NK-92 treated with Interleukin-12 subunit alpha and Interleukin-12 subunit beta, amount 100 ng/mL, for 24 hours (cell line): ENCODE data around the gene MRPL23.

Experiments used
- DNase-seq: peaks from one replicate; lab custom pipeline; 2025; lab: John Stamatoyannopoulos, UW

The MRPL23 gene

DNA sequence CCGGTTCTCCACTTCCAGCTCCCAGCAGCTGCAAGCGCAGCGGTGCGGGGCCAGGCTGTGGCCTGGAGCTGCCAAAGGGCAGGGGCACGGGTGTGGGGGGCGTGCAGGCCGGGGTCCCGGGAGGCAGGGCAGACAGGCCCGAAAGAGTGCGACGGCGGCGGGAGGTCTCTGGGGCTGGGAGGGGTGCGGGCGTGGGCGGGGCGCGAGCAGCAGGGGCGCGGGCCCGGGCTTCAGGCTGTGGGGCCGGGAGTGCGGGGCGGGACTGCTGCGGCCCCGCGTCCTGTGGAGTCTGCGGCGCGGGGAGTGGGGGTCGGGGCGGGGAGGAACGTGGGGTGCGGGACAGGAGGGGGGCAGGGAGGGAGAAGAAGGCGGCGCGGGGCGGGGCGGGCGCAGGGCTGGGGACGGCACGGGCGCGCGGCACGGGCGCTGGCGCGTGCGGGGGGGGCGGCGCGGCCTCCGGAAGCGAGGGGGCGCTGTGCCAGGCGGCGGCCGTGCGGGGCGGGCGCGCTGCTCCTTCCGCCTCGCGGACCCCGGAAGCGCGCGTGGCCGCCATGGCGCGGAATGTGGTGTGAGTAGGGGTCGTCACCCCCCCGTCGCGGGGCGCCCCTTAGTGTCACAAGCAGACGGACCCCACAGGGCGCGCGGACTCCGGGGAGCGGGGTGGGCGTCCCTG, at the start of gene MRPL23:
TSS of gene MRPL23 (plus strand) at position 521 of the 673 bp plus-strand sequence. CDS start at position 552, 31 bp downstream.
- DNase-seq, result no peak

DNA sequence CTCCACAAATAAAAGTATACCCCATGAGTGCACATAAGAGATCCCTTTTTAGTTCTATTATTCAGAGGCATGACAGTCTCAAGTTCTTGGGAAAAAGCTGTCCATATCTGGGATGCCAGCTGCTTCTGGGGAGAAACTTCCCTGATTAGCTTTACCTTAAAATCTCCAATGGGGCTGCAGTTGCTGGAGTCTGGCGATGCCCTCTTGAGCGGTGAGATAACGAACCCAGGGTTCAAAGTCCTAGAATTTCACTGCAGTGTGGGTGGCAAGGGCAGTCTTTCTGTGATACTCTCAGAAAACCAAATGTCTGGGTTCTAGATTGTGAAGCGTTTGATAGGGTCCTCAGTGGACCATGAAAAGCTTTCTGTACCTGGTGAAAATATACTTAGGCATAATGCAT, 48.0 kb upstream of the MRPL23 start:
- DNase-seq, result no peak

DNA sequence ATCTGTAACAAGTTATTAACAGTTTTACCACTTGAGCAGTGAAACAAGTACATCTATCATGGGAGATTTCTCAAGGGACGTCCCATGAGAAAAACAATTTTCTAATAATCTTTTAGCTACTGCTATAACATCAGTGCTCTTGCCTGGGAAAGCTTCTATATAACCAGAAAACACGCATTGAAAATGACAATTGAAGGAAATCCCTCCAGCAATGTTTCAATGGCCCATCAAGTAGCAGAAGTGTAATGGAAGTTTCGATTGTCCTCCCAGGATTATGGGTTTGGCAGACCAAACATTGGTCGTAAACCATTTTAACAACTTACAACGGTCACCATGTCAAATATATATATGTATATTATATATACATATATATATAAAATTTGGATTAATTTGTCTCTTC, 47.4 kb upstream of the MRPL23 start:
- no peak for DNase-seq

DNA sequence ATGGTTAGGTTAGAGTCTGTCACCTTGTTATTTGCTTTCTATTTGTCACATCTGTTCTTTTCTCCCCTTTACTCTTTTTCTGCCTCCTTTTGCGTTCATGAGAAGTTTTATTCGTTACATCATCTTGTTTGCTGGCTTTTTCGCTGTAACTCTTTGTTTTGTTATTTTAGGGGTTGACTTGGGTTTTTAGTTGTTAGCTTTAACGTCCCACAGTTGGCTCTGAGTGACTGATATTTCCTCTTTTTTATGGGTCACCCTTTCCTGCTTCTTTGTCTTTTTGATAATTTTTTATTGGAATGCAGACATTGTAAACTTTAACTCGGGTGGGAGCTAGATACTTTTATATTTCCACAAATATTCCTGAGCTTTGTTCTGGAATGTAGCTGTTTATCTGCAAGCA, 41.0 kb upstream of the MRPL23 start:
- DNase-seq, result no peak

DNA sequence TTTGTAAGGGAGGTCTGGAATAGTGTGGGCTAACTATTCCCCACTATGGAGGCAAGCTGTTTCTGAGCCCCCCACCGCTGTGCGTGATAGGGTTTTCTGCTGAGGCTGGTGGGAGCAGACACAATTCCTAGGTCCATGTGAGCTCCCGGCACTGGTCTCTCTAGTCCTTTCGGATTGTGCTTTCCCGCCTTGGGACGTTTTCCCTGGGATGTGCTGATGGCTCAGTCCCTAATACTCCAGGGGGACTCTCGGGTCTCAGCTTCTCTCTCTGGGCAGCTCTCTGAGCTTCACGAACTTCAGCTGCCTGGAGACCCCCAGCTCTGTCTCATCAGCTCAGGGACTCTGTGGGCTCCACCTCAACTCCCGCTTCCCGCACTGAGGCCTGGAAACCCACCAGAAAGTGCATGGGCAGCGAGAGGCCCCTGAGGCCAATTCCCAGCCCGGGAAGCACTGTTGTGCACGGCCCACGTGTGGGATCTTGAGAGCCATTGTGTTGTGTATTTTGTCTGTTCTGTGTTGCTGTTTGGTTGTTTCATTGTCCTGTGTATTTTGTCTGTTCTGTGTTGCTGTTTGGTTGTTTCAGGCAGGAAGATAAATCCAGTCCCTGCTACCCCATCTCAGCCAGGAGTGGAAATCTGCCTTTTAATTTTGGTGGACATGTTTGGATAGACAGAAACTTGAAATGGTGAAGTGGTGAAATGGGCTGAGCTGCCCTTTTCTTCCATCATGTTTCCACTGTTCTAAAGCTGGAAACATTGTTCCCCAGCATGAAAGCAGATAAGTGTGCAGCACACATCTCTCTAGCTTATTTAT, 40.3 kb upstream of the MRPL23 start:
- no peak for DNase-seq

DNA sequence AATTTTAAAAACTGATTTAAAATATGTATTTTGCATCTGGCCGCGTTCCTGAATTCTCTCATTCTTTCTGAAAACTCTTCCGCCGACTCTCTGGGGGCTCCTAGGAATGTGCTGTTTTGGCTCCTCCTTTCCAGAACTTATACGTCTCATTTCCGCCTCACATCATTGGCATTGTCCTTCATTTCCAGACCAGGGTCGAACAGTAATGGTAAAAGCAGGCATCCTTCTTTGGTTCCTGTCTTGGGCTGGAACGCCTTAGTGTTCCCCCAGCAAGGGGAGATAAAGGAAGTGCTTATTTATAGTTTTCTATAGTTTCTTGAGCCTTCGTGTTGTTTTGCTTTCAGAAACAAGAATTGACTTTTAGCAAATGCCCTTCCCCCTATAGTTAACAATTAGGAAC, 38.5 kb upstream of the MRPL23 start:
- no peak for DNase-seq

DNA sequence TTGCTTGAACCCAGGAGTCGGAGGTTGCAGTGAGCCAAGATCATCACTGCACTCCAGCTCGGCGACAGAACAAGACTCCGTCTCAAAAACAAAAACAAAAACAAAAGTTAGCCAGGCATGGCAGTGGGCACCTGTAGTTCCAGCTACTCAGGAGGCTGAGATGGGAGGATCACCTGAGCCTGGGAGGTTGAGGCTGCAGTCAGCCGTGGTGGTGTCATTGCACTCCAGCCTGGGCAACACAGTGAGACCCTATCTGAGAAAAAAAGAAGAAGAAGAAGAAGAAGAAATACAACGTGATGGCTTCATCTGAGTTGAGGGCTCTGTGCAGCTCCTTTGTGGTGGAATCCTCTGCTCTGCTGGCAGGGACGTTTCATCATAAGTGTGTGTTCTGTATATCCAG, 37.6 kb upstream of the MRPL23 start:
- no peak for DNase-seq

DNA sequence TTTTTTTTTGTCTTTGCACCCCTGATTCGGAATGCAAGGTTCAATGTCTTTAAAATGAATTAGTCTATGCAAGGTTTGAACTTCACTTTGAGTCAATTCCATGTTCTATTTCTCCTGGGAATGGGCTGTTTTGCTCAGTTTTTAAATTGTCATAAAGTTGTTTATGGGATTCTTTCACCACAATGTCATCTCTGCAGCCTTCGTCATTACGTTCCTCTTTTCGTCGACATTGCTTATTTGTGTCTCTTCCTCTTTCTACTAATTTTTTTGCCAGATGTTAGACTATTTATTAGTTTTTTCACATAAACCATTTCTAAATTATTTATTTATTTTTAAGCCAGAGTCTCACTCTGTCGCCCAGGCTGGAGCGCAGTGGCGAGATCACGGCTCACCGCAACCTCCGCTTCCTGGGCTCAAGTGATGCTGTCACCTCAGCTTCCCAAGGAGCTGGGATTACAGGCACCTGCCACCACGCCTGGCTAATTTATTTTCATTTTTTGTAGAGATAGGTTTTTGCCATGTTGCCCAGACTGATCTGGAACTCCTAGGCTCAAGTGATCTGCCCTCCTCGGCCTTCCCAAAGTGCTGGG, 34.7 kb upstream of the MRPL23 start:
- DNase-seq, result no peak

DNA sequence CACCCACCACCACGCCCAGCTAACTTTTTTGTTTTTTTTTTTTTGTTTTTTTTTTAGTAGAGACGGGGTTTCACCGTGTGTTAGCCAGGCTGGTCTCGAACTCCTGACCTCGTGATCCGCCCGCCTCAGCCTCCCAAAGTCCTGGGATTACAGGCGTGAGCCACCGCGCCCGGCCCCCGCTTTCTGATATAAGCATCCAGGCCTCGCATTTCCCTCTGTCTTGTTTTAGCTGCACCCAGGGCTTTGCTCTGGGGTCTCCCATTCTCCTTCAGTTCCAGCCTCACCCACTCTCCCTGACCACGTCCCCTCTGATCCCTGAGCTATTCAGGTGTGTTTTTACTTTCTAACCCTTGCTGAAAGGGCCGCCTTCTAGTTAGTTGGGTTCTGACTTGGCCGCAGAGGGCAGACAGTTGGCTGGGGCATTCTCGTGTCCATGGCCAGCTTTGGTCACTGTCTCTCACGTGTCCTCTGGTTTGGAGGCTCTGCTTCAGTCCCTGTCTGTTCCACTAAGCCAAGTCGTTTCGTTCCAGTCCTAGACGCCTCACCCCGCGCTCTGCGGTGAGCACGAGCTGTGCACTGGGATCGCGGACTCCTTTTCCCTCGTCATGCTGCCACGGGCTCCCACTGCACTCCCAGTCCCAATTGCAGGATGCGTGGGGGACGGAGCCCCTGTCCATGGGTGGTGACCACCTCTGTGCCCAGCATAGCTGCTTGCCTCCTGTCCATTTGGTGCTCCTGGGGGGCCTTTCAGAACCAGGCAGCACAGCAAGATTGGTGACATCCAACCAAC, 33.7 kb upstream of the MRPL23 start:
- no peak for DNase-seq

DNA sequence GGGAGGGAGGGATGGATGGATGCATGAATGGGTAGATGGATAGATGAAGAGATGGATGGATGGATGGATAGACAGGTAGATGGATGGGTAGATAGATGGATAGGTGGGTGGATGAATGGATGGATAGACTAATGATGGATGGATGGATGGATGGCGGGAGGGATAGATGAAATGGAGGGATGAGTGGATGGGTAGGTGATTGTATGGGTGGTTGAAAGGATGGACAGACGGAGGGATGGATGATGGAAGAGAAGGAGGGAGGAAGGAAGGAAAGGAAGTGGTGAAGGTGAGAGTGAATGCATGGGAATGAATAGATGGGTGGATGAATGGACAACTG, 31.4 kb upstream of the MRPL23 start:
- DNase-seq, result no peak

DNA sequence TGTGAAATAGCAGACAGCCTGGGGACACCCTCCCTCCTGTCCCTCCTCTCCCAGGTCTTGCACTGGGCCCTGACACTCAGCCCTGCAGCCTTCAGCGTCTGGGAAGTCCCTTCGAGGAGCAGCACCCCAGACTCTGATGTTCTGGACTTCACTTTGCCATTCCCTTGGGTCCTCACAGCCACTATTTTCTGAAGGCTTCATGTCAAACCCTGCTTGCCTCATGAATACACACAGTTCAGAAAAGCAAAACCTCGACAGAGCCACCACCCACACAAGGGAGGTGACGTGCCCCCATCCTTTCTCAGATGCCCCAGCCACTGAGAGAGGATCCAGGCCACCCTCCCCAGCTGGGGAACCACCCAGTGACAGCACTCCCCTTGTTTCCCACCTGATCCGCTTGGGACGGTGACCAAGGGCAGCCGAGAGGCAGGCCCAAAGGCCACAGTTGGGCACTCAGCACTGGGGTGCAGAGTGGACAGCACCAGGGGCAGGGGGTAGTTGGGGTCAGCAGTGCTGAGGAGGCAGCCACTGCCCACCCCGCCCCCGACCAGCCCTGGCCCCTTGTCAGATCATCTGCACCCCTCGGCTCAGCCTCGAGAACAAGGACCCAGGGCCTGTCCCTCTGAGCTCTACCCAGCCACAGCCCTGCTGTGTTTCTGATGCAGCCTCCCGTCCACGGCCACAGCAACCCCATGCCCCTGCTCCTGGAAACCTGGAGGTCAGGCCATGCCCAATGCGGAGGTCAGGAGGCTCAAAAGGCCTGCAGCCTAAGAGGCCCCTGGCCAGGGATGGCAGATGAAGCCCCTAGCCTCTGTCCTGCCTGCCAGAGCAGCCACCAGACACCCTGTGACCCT, 30.8 kb upstream of the MRPL23 start:
- DNase-seq, result no peak

DNA sequence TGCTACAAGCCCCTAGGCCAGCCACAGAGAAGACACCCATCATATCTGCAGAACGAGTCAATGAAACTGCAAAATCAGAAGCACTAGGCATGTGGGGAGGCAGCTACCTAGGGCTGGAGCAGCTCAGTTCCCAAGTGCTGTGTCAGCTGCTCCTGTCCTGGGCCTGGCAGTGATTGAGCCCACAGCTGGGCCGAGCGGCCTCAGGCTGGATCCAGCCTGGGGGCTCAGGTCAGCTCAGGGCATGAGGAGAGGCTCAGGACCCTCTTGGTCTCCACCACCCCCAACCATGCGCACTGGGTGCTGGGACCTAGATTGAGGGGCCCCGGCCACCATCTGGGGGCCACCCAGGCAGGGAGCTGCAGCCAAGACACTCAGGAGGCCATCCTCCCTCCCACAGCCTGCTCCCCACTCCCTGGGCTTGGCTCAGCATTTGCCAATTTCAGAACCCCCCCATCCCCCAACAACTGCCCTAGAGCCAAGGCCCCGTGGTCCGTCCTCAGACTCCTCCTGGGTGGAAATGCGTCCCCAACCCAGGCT, 30.1 kb upstream of the MRPL23 start:
- no peak for DNase-seq

DNA sequence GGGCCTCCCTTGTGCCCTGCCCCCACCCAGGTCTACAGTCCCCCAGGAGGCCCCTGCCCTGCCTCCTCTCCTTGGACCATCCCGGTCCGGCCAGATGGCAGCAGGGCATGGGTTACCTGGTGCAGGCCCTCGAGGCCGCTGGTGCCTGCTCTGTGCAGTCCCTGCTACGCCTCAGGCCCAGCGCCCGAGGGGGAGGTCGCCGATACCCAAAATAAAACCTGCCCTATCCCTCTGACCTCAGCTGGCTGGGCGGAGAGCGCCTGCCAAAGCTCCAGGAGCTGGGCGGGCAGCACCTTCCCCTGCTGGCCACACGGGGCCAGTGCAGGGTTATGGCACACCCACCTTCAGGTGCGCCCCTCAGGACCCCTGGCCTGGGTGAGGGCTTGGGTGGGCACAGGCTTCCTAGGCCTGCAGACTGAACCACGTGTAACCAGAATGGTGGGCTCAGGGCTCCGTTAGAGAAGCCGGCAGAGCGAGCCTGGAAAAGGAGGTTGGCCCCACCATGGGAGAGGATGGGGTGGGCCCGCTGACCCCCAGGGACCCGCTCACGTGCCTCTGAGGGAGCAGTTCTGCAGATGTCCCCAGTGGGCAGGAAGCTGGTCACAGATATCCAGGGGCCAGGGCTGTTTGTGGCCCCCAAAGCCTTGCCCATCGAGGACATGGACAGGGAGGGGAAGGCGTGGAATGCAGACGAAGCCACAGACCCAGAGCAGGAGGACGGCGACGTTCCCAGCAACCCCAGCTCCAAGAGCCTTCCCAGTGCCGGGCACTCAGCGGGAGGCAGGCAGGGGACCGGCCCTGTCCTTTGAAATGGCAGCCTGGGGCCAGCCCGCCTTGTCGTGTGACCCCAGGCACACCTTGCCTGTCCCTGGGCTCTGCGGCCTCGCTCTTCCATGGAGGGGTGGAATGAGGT, 29.4 kb upstream of the MRPL23 start:
- no peak for DNase-seq

DNA sequence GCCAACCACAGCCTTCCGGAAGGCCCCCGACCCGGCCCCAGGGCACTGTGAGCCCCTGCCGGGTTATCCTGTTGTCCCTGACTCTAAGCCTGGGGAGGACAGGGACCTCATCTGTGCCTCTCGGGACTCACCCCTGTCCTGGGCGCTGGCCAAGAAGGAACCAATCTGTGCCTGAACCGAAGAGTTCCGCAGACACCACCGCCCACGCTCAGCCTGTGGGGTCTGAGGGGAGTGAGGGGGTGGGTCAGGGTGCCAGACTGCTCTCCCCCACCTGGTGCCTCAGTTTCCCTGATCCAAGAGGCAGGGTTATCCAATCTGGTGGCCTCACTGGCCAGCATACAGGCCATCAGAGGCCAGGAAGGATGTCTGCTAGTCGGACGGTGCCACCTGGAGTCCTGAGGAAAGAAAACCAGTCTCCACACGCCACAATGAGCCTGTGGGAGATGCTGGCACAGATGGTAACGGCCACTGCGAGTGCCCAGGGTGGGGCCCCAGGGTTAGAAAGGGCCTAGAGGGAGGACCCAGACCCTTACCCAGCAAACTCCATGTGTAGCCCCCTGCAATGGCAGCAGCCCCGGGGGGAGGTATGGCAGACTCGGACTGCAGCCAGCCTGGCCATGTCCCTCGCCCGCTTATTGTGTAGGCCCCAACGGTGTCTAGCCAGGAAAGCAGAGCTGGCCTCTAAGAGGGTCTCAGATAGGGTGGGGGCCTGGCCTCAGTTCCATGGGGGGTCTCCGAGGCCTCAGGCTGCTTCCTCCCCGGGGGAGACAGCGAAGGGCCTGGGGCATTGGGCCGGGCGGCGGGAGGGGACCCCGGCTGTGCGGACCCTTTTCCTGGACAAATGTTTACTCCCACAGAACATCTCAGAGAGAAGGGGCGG, 28.5 kb upstream of the MRPL23 start:
- no peak for DNase-seq

DNA sequence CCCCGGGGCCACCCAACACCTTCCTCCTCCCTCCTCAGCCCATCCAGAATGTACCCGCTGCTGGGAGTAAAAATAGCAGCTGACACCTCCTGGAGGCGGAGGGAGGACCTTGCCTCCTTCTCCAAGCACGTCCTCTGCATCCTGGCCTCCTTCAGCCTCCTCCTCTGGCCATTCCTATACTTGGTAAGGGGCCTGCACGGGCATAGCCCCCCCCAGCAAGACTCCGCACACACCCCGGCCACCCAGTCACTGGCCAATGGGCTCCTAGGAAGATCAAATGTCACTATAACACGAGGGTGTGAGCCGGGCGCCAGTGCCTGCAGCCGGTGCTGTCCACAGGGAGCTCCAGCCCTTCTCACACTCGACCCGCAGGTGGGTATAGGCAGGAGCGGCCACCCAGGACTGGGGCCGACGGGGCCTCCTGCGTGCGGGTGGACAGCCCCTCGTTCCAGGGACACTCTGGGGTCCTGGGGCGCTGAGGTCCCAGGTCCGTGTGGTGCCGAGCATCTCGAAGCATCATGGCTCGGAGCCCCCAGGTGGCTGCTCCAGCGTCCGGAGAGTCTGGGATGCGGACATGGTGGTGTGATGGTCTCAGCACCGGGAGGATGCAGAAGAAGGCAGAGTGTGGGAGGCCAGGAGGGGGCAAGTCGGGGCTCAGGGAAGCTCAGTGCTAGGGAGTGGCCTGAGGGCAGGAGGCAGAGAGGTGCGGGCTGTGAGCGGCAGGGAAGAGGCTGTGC, 27.6 kb upstream of the MRPL23 start, which contains the start of gene TNNT3:
TSS of gene TNNT3 (plus strand) at position 313 of the 737 bp plus-strand sequence. CDS start 3,172 bp downstream, outside the sequence.
- DNase-seq, result no peak

DNA sequence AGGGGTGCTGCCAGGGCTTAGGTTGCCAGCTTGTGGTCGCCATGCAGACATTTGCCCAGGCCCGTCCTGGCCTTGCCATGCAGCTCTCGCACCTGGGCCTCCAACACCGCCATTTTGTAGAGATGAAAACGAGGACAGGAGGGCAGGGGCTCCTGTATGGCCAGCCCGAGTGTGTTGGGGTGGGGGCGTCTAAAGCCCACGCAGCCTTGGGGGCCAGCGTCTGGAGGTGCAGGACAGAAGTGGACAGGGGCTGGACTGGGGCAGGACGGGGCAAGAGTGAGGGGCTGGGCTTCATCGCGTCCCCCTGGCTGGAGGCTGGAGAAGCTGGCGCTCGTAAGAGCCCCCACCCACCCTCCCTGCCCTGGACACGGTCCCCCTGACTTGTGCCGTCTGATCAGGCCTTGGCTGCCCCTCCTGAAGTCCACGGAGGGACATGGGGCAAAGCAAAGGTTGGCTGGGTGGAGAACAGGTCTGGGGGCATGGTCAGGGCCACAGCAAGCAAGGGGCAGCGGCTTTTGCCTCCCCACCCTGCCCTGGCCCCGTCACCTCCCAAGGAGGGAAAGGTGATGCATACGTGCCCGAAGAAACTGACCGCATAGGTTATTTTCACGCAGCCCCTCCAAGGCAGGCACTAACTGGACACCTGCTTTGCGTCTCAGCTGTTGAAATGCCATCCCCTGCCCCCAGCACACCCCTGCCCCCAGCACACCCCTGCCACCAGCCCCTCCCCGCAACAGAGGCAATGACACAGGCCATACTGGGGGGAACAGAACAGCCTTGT, 26.8 kb upstream of the MRPL23 start:
- no peak for DNase-seq

DNA sequence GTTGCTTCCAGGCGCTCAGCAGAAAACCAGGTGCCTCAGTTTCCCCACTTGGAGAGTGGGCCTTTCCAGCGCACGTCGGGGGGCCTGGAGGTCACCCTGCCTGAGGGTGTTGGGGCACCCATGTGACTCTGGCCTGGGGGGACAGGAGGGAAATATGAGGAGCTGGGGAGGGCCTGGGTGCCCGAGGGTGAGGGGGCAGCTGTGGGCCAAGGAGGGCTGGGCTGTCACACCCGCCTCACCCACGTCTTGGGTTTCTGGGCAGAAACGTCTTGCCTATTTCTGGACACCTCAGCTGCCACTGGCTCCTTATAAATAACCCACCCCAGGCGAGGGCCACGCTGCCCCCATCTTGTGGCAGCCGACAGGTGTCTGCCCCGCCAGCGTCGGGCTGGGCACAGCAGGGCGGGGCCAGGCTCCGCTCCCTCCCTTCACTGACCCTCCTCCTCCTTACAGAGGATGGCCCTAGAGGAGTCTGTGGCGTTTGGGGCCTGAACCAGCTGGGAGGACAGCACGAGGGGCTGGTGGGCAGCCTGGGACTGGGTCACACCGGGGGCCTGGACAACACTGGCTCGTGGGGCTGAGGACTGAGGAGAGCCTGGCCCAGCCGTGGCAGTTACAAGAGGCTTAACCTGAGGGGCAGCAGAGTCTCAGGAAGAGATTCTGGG, 26.1 kb upstream of the MRPL23 start:
- no peak for DNase-seq
